Kidney epithelial cell (primary cell): ENCODE data around the gene MYO18A. TPM values are rescaled to one million over a fixed set of nuclear protein-coding genes. Genes with fewer than 3 reads are reported as not detected.
A peak's percentile ranks its signal among the peaks of the same experiment; 100 is the strongest.

Experiments
- DNase-seq: peaks from one replicate; pipeline ENCODE4 v3.0.0-alpha.2; 2010; ENCODE audit warnings: low read depth
- H3K27me3 ChIP-seq: 2 replicates; pipeline ENCODE4 v1.6.0; 2011; ENCODE audit warnings: low read length; ENCODE audit not compliant: control insufficient read depth, insufficient read depth
- H3K36me3 ChIP-seq: 2 replicates; pipeline ENCODE4 v1.5.1; 2011; ENCODE audit warnings: low read length; ENCODE audit not compliant: control insufficient read depth, insufficient read depth
- H3K4me3 ChIP-seq: 2 replicates; pipeline ENCODE4 v1.5.1; 2011; ENCODE audit warnings: low read depth, mild to moderate bottlenecking, control low read depth, low read length
- CTCF ChIP-seq: IDR thresholded peaks from 2 replicates; pipeline ENCODE4 v1.5.1; 2011; ENCODE audit warnings: mild to moderate bottlenecking, moderate library complexity, low read length, control low read depth, inconsistent platforms; ENCODE audit not compliant: insufficient read depth, poor library complexity, severe bottlenecking
- total RNA-seq: library from RNA; depleted of rRNA; stranded (reverse); fragments of >200 nt; gene quantifications from 2 replicates; pipeline ENCODE4 v1.2.3, GENCODE V29; 2015

MYO18A gene
- total RNA-seq, 1 donor from 2014 or later = 19.8 TPM

GRCh38 chr17:29179232-29180033 lies 765 bp downstream of the MYO18A start:
- H3K4me3 ChIP-seq = peak overlapping the region; percentile 69
- H3K36me3 ChIP-seq = no peaks in the 10 kb centered on the region
- no peak for DNase-seq
- TF ChIP-seq CTCF = no peak
- no peaks in the 10 kb centered on the region for H3K27me3 ChIP-seq

DNA sequence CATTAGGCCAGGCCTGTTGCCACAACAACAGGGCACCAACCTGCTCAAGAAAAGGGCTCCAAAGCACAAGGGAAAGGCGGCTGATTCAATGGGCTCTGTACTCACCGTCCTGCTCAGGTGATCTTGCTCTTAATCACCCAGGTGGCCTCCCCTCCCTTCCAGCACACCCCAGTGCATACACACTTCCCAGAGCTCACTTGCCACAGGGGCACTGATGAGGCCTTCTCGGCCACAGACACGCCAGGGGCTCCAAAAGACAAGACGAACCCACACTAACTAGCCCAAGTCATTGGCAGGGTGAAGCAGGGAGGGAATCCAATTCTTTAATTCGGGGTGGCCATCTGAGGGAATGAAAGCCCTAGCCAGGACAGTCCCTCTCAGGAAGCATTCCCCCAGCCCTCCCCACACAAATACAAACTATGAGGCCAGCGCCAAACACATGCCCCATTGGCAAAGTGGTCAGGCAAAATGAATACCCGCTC lies 1.4 kb downstream of the MYO18A start:
- no peaks in the 10 kb centered on the region for H3K27me3 ChIP-seq
- H3K36me3 ChIP-seq = no peaks in the 10 kb centered on the region
- TF ChIP-seq CTCF = no peak
- H3K4me3 ChIP-seq = peak overlapping the region; percentile 69
- no peak for DNase-seq

DNA sequence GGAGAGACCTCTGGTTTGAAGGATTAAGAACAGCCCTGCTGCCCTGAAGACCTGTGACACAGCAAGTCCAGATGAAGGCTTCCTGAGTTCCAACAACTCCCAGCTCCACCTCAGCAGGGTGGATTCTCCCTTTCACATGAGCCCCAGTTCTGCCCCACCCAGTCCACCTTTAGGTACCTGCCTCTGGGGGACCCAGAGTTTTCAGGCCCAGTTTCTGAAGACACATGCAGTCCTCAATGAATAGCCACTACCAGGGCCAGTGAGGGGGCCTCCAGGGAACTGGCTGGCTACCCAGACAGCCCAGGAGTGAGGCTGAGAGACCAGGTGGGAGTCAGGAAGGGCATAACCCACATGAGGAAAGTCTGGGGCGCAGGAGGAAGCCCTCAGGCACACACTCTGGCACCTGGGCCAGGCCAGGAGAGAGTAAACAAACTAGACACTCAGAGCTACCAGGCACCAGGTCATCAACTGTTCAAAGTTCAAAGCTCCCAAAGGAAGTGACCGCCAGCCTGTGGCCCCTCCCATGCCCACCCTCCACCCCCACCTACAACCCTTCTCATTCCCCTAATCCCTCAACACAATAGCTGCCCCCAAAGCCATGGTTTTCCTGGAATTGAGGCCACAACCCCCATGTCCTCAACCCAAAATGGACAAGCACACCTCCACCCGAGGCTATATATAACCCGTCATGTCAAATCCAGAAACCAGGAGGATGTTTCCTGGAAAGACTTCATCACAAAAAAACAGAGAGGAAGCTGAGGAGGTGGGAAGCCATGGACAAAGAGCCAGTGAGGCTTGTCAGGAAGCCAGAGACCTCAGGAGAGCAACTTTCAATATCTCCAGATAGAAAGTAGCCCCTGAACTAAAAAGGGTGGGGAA lies 2.1 kb downstream of the MYO18A start:
- Histone ChIP-seq H3K36me3 (no peaks in the 10 kb centered on the region), H3K27me3 (no peaks in the 10 kb centered on the region), H3K4me3 (no peak overlapping the region)
- no peak for TF ChIP-seq CTCF
- no peak for DNase-seq

GRCh38 chr17:29177541-29177870 lies 2.7 kb downstream of the MYO18A start:
- no peak for DNase-seq
- Histone ChIP-seq H3K27me3 (no peaks in the 10 kb centered on the region), H3K36me3 (no peaks in the 10 kb centered on the region), H3K4me3 (no peak overlapping the region)
- TF ChIP-seq CTCF = no peak

DNA sequence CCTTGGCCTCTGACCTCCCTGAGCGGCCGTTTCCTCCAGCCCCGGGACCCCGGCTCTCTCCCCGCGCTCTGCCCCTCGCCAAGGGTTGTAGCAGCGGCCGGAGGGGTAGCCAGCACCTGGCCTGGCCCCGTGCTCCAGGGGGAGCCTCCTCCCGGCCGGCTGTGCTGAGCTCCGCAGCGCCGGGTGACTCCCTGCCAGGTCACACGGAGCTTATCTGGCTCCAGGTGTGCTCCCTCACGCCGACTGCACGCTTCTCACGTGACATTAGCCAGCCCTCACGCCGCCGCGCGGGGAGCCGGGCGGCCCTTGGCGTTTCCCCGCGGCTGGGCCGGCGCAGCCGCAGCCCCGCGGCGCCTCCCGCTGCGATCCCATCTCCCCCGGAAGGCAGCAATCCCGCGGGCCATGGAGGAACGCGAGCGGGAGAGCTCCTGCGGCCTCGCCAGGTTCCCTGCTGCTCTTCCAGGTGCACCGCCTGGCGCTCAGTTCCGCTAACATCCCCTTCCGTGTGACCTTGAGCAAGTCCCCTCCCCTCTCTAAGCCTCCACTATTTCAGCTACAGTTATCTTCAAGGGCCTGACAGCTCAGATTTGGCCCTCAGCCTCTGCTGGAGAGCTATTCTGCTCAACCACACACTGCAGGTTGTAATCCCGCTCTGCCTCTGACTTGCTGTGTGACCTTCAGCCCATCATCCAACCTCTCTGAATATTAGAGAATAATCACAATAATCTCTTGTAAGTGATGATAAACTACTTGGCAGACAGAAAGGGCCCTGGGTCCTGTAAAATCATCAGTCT lies 3.4 kb downstream of the MYO18A start:
- H3K36me3 ChIP-seq = no peaks in the 10 kb centered on the region
- no peaks in the 10 kb centered on the region for H3K27me3 ChIP-seq
- peak overlapping the region; percentile 44 for H3K4me3 ChIP-seq
- TF ChIP-seq CTCF = no peak
- DNase-seq = no peak
